OCI-M2 (cell line): Measurements from ENCODE around the gene FAM107B.
"Not testable (repeated sequence)": the region's sequence is repeated elsewhere in the genome, so short reads cannot be mapped to it uniquely, and the experiment has no call there.

Source experiments
- DNase-seq: peaks from one replicate; lab custom pipeline; 2025; ENCODE audit not compliant: unreplicated experiment; lab: John Stamatoyannopoulos, UW

The FAM107B gene

GRCh38 chr10:14737808-14738545 lies 36.7 kb downstream of the FAM107B start:
- DNase-seq: no peak

- DNase-seq: no peak
Observed at GRCh38 chr10:14736600-14737081, 38.1 kb downstream of the FAM107B start.

- DNase-seq: no peak
Observed at GRCh38 chr10:14736043-14736442, 38.7 kb downstream of the FAM107B start.

GRCh38 chr10:14731875-14732512 lies 42.7 kb downstream of the FAM107B start:
- no peak for DNase-seq

- no peak for DNase-seq
Observed at GRCh38 chr10:14728346-14728745, 46.4 kb downstream of the FAM107B start.

GRCh38 chr10:14727924-14728323 lies 46.8 kb downstream of the FAM107B start:
- no peak for DNase-seq

- no peak for DNase-seq
Observed at GRCh38 chr10:14727465-14727864, 47.2 kb downstream of the FAM107B start.

- no peak for DNase-seq
Observed at GRCh38 chr10:14724931-14725330, 49.8 kb downstream of the FAM107B start.

- DNase-seq: no peak
Observed at GRCh38 chr10:14723052-14723689, 51.5 kb downstream of the FAM107B start.

- DNase-seq: no peak
Observed at GRCh38 chr10:14717552-14717951, 57.1 kb downstream of the FAM107B start.

GRCh38 chr10:14712991-14713424 lies 61.7 kb downstream of the FAM107B start:
- no peak for DNase-seq

GRCh38 chr10:14709344-14709743 lies 65.4 kb downstream of the FAM107B start:
- DNase-seq: not testable (repeated sequence)

GRCh38 chr10:14707481-14707880 lies 67.2 kb downstream of the FAM107B start:
- DNase-seq: no peak

GRCh38 chr10:14705548-14706230 lies 69.0 kb downstream of the FAM107B start:
- no peak for DNase-seq

- DNase-seq: no peak
Observed at GRCh38 chr10:14703631-14704001, 71.1 kb downstream of the FAM107B start.

GRCh38 chr10:14701466-14701865 lies 73.2 kb downstream of the FAM107B start:
- DNase-seq: no peak

GRCh38 chr10:14700546-14700945 lies 74.2 kb downstream of the FAM107B start:
- no peak for DNase-seq

- no peak for DNase-seq
Observed at GRCh38 chr10:14699482-14699881, 75.2 kb downstream of the FAM107B start.

GRCh38 chr10:14698829-14699170 lies 75.9 kb downstream of the FAM107B start:
- no peak for DNase-seq

GRCh38 chr10:14698111-14698828 lies 76.4 kb downstream of the FAM107B start:
- DNase-seq: no peak

- no peak for DNase-seq
Observed at GRCh38 chr10:14697281-14697680, 77.4 kb downstream of the FAM107B start.
